ENCODE data around the gene FRMD4A.
"Not testable (repeated sequence)": the region's sequence is repeated elsewhere in the genome, so short reads cannot be mapped to it uniquely, and the experiment has no call there.

Gene FRMD4A

DNA sequence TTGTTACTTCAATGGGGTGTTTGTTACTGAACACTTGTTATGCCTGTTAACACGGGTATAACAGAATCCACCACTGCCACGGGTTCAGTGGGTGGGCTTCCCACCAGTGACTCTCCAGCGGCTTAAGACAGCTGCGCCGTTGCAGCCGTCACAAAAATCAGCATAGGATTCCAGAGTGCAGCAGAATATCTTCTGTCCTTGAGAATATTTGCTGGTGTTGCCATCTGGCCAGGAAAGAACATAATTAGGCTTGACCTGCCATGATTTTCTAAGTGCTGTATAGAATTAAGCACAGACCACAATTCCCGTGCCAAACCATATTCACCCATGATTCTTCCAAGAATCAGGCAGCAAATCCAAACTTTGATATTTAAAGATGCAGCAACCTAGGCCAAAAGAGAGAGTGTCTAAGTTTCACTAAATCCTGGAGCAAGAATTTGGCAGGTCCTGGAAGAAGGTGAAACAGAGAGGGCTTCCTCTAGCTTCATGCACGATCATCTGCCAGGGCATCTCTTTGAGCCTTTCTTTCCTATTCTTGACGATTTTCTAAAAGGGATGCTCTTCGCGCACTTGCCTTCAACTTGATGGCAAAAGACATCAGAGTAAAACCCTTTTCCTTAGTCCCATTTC lies 95.0 kb downstream of the FRMD4A start:
- TF ChIP-seq POLR2AphosphoS5 (IDR thresholded peaks at IDR 0.05; ENCODE audit: low read depth, low read length) (no peak), SPI1 (IDR thresholded peaks at IDR 0.05; ENCODE audit: low read depth, low read length) (no peak), PAX5 (IDR thresholded peaks at IDR 0.05; ENCODE audit: insufficient read depth, low read length, severe bottlenecking) (no peak), POLR2A (IDR thresholded peaks at IDR 0.05; ENCODE audit: low read depth, low read length) (no peak), TAF1 (IDR thresholded peaks at IDR 0.05; ENCODE audit: low read depth, low read length) (no peak), POU2F2 (IDR thresholded peaks at IDR 0.05; ENCODE audit: low read depth, low read length) (no peak)
- DNase-seq (ENCODE audit: insufficient read length, low spot score), result no peak
- FAIRE-seq, result no peak

DNA sequence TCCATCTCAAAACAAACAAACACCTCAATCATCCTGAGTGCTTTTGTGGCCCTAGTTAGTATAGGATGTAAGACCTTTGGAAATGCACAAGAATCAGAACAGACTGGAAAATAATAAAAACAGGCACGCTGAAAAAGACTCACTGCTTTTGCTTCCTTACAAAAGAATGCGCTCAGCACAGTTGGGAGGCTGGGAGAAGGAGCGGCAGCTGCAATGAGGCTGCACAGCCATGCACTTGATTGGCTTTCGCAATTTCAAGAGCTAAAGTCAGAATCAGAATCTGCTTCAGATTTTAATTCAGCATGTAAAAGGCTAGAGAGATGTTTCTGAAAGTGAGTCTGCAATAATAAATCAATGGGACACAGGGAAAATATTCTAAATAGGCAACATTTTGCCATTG lies 97.2 kb downstream of the FRMD4A start:
- FAIRE-seq, result no peak
- no peak for DNase-seq (ENCODE audit: insufficient read length, low spot score)
- TF ChIP-seq POLR2AphosphoS5 (IDR thresholded peaks at IDR 0.05; ENCODE audit: low read depth, low read length), result no peak
- TF ChIP-seq POLR2A (IDR thresholded peaks at IDR 0.05; ENCODE audit: low read depth, low read length), result no peak
- no peak for TF ChIP-seq PAX5 (IDR thresholded peaks at IDR 0.05; ENCODE audit: insufficient read depth, low read length, severe bottlenecking)
- no peak for TF ChIP-seq SPI1 (IDR thresholded peaks at IDR 0.05; ENCODE audit: low read depth, low read length)
- TF ChIP-seq POU2F2 (IDR thresholded peaks at IDR 0.05; ENCODE audit: low read depth, low read length), result no peak
- TF ChIP-seq TAF1 (IDR thresholded peaks at IDR 0.05; ENCODE audit: low read depth, low read length), result no peak

DNA sequence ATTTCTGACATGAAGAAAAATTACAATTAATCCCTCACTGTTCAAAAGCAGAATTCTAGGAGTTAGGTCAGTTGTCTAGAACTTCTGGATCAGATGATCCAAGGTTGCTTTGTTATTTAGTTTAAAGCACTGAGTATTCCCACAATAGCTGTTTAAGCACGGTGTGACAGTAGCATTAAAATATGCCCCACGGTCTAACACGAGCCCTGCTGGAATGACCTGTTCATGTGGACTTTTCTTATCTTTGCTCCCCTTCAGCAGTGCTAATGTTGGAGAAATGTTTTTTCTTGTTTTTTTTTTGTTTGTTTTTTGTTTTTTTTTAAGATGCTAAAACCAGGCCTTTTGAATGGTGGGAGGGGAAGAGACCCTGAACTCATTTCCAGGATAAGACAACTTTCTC lies 101.9 kb downstream of the FRMD4A start:
- not testable (repeated sequence) for DNase-seq (ENCODE audit: insufficient read length, low spot score); FAIRE-seq

DNA sequence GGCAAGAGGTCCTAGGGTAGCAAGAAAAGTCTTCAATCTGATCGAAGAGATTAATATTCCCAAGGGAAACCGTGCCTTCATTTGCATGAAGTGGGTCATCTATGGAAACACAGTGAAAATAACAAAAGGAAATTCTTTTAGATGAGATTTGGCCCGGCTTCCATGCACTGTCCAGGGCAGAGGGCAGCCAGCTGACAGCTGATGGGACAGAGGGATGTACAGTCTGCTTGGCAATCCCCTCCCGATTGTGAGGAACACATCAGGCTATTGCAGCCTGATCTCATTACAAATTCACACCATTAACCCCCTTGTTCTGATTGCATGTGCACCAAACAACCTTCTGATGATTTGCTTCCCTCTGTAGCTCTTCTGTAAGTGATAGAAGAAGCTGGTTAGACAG lies 105.3 kb downstream of the FRMD4A start:
- FAIRE-seq (no peak), DNase-seq (ENCODE audit: insufficient read length, low spot score) (no peak)
- TF ChIP-seq TAF1 (IDR thresholded peaks at IDR 0.05; ENCODE audit: low read depth, low read length) (no peak), POLR2AphosphoS5 (IDR thresholded peaks at IDR 0.05; ENCODE audit: low read depth, low read length) (no peak), POLR2A (IDR thresholded peaks at IDR 0.05; ENCODE audit: low read depth, low read length) (no peak), SPI1 (IDR thresholded peaks at IDR 0.05; ENCODE audit: low read depth, low read length) (no peak), POU2F2 (IDR thresholded peaks at IDR 0.05; ENCODE audit: low read depth, low read length) (no peak), PAX5 (IDR thresholded peaks at IDR 0.05; ENCODE audit: insufficient read depth, low read length, severe bottlenecking) (no peak)

DNA sequence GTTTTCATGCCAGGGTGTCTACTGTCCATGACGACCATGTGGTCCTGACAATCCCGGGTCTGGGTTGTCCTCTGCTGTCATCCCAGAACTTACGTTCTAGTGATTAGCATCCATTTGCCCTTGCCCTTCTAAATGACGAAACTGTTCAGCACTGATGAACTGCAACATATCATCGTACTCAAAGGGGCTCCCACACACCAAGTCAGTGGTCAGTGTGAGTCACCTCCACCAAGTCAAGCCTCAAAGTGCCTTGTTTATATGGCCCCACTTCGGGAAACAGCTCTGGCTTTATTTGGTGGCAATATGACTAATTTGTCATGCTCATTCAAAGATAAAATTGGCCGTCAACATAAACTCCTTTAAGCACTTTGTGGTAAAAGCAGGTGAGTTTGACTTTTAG lies 110.7 kb downstream of the FRMD4A start:
- FAIRE-seq (no peak), DNase-seq (ENCODE audit: insufficient read length, low spot score) (no peak)
- no peak for TF ChIP-seq POU2F2 (IDR thresholded peaks at IDR 0.05; ENCODE audit: low read depth, low read length)
- no peak for TF ChIP-seq PAX5 (IDR thresholded peaks at IDR 0.05; ENCODE audit: insufficient read depth, low read length, severe bottlenecking)
- no peak for TF ChIP-seq TAF1 (IDR thresholded peaks at IDR 0.05; ENCODE audit: low read depth, low read length)
- no peak for TF ChIP-seq POLR2AphosphoS5 (IDR thresholded peaks at IDR 0.05; ENCODE audit: low read depth, low read length)
- no peak for TF ChIP-seq SPI1 (IDR thresholded peaks at IDR 0.05; ENCODE audit: low read depth, low read length)
- TF ChIP-seq POLR2A (IDR thresholded peaks at IDR 0.05; ENCODE audit: low read depth, low read length), result no peak

DNA sequence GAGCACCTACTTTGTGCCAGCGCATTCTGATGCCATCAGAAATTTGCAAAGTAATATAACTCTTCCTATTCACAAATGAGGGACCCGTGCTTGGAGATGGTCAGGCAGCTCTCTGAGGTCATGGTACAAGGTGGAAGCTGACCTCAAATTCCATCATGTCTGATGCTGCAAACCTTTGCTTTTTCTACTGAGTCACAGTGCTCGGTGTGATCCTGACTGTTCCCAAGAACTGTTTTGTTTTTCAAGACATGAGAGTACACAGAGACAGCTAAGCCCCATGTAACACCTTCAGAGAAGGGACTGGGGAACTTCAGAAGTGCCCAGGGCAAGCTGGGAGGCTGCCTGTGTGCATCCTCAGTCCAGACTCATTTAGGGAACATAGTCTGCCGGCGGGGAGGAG lies 111.3 kb downstream of the FRMD4A start:
- no peak for DNase-seq (ENCODE audit: insufficient read length, low spot score)
- no peak for TF ChIP-seq POLR2A (IDR thresholded peaks at IDR 0.05; ENCODE audit: low read depth, low read length)
- no peak for TF ChIP-seq TAF1 (IDR thresholded peaks at IDR 0.05; ENCODE audit: low read depth, low read length)
- TF ChIP-seq PAX5 (IDR thresholded peaks at IDR 0.05; ENCODE audit: insufficient read depth, low read length, severe bottlenecking), result no peak
- TF ChIP-seq SPI1 (IDR thresholded peaks at IDR 0.05; ENCODE audit: low read depth, low read length), result no peak
- no peak for TF ChIP-seq POU2F2 (IDR thresholded peaks at IDR 0.05; ENCODE audit: low read depth, low read length)
- no peak for TF ChIP-seq POLR2AphosphoS5 (IDR thresholded peaks at IDR 0.05; ENCODE audit: low read depth, low read length)
- no peak for FAIRE-seq

DNA sequence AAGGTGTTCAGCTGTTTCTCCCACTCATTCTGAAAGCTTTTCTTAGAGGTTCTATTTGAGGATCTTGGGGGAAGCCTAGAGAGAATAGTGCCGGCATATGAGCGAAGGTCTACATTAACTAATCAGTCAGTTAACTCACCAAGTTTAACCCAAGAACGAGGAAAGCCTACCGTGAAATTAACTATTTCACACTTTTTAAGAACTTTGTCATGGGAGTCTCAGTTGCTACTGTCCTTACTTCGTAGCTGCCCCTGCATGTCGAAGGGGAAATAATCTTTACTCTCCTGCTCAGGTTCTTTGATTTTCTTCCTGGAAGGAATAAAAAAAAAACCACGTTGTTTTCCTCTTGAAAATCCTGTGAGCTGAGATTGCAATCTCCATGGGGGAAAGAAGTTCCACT lies 115.1 kb downstream of the FRMD4A start:
- TF ChIP-seq SPI1 (IDR thresholded peaks at IDR 0.05; ENCODE audit: low read depth, low read length) (no peak), TAF1 (IDR thresholded peaks at IDR 0.05; ENCODE audit: low read depth, low read length) (no peak), POU2F2 (IDR thresholded peaks at IDR 0.05; ENCODE audit: low read depth, low read length) (no peak), POLR2AphosphoS5 (IDR thresholded peaks at IDR 0.05; ENCODE audit: low read depth, low read length) (no peak), POLR2A (IDR thresholded peaks at IDR 0.05; ENCODE audit: low read depth, low read length) (no peak), PAX5 (IDR thresholded peaks at IDR 0.05; ENCODE audit: insufficient read depth, low read length, severe bottlenecking) (no peak)
- no peak for FAIRE-seq
- no peak for DNase-seq (ENCODE audit: insufficient read length, low spot score)

DNA sequence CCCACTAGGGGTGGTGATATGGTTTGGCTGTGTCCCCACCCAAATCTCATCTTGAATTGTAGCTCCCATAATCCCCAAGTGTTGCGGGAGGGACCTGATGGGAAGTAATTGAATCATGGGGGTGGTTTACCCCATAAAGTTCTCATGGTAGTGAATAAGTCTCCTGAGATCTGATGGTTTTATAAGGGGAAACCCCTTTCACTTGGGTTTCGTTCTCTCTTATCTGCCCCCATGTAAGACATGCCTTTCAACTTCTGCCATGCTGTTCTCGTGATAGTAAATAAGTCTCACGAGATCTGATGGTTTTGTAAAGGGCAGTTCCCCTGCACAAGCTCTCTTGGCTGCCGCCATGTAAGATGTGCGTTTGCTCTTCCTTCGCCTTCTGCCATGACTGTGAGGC lies 117.0 kb downstream of the FRMD4A start:
- not testable (repeated sequence) for DNase-seq (ENCODE audit: insufficient read length, low spot score); FAIRE-seq

DNA sequence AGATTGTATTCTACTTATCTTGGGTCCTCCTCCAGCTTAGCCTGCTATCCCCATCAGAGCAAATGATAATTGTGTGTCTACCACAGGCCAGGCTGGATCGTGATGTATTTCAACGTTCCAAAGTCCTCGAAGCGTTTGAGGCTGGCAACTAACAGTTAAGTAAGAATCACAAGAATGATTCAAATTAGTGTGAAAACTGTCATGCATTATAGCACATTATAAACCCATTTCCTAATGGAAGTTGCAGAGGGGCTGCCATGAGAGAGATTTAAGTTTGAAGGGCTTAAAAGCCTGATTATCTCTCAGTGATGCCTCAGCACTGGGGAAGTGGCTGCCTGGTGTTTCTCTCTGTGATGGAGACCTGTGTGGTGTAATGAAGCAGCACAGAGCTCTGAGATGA lies 119.1 kb downstream of the FRMD4A start:
- FAIRE-seq (no peak), DNase-seq (ENCODE audit: insufficient read length, low spot score) (no peak)
- TF ChIP-seq SPI1 (IDR thresholded peaks at IDR 0.05; ENCODE audit: low read depth, low read length), result no peak
- no peak for TF ChIP-seq TAF1 (IDR thresholded peaks at IDR 0.05; ENCODE audit: low read depth, low read length)
- TF ChIP-seq POU2F2 (IDR thresholded peaks at IDR 0.05; ENCODE audit: low read depth, low read length), result no peak
- no peak for TF ChIP-seq POLR2A (IDR thresholded peaks at IDR 0.05; ENCODE audit: low read depth, low read length)
- TF ChIP-seq POLR2AphosphoS5 (IDR thresholded peaks at IDR 0.05; ENCODE audit: low read depth, low read length), result no peak
- TF ChIP-seq PAX5 (IDR thresholded peaks at IDR 0.05; ENCODE audit: insufficient read depth, low read length, severe bottlenecking), result no peak

DNA sequence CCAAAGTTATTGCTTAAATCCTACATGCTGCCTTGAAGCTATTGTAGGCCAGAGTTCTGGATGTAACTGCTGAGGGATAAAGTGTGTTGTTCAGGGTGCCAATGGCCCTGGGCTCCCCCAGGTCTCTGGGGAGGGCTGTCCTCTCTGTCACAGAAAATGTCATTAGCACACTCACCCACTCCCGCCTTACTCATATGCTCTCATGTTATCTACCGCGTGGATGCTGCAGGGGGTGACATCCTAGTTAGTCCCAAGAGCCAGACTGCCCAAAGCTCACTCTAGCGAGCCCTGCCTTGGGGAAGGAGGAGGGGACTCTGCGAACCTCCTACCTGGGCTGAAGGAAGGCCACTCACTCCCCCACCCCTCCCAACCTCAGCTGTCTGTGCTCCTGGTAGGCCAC lies 122.5 kb downstream of the FRMD4A start:
- DNase-seq (ENCODE audit: insufficient read length, low spot score), result no peak
- TF ChIP-seq TAF1 (IDR thresholded peaks at IDR 0.05; ENCODE audit: low read depth, low read length) (no peak), SPI1 (IDR thresholded peaks at IDR 0.05; ENCODE audit: low read depth, low read length) (no peak), POLR2AphosphoS5 (IDR thresholded peaks at IDR 0.05; ENCODE audit: low read depth, low read length) (no peak), PAX5 (IDR thresholded peaks at IDR 0.05; ENCODE audit: insufficient read depth, low read length, severe bottlenecking) (no peak), POU2F2 (IDR thresholded peaks at IDR 0.05; ENCODE audit: low read depth, low read length) (no peak), POLR2A (IDR thresholded peaks at IDR 0.05; ENCODE audit: low read depth, low read length) (no peak)
- no peak for FAIRE-seq
